ENCODE measurements around the gene ATF7.
A peak's percentile ranks its signal among the peaks of the same experiment; 100 is the strongest.

Gene ATF7

DNA sequence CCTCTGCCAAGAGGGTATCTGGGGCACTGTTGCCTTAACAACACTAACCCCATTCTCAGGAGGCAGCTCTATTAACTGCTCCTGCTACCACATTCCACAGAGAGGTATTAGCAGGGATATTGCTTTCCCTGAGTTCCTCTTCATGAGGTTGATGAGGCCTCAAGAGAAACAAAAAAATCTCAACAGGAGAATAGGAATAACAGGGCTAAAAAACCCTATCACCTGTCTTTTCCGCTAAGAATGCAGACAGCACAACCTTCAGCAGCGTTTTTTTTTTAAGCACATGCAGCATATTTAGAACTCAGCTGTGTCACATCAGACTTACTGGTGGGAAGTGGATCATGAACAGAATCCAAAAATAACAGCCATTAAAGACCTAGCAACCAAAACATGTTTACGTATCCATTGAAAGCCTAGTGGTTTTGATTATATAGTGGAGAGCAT is 29.2 kb downstream of the ATF7 start:
- peak; percentile 47 for DNase-seq (ENCODE audit: low read depth, low spot score)

- no peak for DNase-seq (ENCODE audit: low read depth, low spot score)
These were observed 31.1 kb downstream of the ATF7 start for GRCh38 chr12:53594897-53595615.

- no peak for DNase-seq (ENCODE audit: low read depth, low spot score)
These were observed 32.5 kb downstream of the ATF7 start for GRCh38 chr12:53593707-53594106.

- no peak for DNase-seq (ENCODE audit: low read depth, low spot score)
These were observed 33.2 kb downstream of the ATF7 start for GRCh38 chr12:53593031-53593430.

- no peak for DNase-seq (ENCODE audit: low read depth, low spot score)
These were observed 33.8 kb downstream of the ATF7 start for GRCh38 chr12:53592426-53592825.

- DNase-seq (ENCODE audit: low read depth, low spot score): no peak
These were observed 34.6 kb downstream of the ATF7 start for GRCh38 chr12:53591301-53592206.

- DNase-seq (ENCODE audit: low read depth, low spot score): no peak
These were observed 35.5 kb downstream of the ATF7 start for GRCh38 chr12:53590652-53591051.

DNA sequence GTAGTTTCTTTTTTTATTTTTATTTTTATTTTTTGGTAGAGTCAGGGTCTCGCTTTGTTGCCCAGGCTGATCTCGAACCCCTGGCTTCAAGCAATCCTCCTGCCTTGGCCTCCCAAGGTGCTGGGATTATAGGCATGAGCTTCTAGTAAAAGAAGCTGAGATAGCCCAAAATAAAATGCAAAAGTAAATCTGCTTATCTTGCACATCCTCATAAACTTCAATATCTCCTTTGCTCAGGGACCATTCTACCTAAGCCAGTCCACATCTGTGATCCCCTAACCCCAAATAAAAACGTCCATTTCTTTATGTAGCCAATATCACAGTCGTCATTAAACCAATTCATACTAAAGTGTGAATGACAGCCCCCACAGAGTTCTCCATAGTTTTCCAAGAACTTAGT is 36.3 kb downstream of the ATF7 start:
- no peak for DNase-seq (ENCODE audit: low read depth, low spot score)

GRCh38 chr12:53589423-53589822 is 36.8 kb downstream of the ATF7 start:
- DNase-seq (ENCODE audit: low read depth, low spot score): no peak

DNA sequence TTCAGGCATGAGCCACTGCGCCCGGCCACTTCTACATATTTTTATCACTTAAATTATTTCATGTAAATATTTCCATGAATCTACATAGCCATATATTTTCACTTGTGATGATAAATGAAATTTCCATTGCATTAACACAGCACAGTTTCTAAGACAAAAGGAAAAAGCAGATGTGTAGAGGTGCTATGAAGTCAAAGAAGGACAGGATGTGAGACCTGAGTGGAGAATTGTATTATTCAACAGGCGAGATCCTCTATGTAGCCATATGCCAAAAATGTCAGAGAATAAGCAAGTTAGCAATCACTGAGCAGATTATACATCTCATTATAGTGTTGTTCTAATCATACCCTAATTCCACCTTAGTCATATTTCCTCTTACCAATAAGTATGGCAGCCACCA is 38.1 kb downstream of the ATF7 start:
- no peak for DNase-seq (ENCODE audit: low read depth, low spot score)

- no peak for DNase-seq (ENCODE audit: low read depth, low spot score)
These were observed 39.4 kb downstream of the ATF7 start for GRCh38 chr12:53586745-53587144.

DNA sequence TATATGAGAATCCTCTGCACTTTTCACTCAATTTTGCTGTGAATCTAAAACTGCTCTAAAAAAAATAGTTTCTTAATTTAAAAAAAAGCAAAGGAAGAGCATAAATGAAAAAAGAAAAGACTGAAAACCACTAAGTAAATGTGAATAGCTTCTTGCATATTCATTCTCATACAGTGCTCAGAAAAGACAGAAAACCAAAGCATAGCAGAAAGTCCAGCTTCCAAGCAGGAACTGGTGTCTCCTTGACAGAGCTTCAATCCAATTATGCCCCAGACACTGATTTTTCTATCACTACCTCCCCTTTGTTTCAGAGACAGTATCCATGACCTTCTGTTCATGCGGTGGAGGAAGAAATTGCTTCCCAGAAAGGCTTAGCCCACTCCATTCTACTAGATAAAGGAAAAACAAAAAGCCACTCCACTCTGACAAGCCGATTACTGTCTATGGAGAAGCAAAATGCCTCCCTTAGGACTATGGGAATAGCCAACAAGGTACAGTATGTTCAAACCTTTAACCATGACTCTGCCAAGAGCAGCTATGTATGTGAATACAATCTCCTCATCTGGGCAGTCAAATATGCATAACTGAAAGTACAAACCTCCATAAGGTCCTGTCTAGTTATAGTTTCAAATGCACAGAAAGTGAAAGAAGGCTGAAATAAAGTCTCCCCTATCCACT is 40.6 kb downstream of the ATF7 start:
- DNase-seq (ENCODE audit: low read depth, low spot score): no peak

DNA sequence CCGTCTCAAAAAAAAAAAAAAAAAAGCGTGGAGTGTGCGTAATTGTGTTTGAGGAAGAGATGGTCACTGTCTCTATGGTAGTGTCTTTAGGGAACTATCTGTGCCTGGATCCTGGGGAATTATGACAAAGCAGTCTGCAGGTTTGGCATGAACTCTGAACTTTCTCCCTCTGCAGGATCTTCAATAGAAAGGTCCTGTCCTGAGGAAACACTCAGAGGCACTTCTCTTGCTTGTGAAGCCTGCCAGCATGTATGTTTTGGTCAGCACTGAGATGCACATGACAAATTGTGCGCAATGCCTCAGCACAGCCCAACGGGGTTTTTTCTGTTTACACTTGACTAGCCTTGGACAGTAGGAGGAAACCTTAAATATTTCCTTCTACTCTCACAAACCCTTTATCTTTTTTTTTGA is 46.6 kb downstream of the ATF7 start:
- DNase-seq (ENCODE audit: low read depth, low spot score): no peak

- DNase-seq (ENCODE audit: low read depth, low spot score): no peak
These were observed 47.4 kb downstream of the ATF7 start for GRCh38 chr12:53578783-53579182.

DNA sequence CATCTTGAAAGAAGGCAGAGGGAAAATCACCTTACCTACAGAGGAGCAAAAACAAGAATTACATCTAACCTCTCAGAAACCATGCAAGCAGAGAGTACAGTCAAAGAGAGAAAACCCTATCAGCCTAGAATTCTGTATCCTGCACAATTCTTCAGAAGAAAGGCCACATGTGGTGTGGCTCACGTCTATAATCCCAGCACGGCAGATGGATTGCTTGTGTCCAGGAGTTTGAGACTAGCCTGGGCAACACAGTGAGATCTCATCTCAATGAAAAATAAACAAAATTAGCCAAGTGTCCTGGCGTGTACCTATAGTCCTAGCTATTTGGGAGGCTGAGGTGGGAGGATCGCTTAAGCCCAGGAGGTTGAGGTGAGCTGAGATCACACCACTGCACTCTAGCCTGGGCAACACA is 48.2 kb downstream of the ATF7 start:
- DNase-seq (ENCODE audit: low read depth, low spot score): no peak

GRCh38 chr12:53575502-53576249 is 50.5 kb downstream of the ATF7 start:
- DNase-seq (ENCODE audit: low read depth, low spot score): no peak

DNA sequence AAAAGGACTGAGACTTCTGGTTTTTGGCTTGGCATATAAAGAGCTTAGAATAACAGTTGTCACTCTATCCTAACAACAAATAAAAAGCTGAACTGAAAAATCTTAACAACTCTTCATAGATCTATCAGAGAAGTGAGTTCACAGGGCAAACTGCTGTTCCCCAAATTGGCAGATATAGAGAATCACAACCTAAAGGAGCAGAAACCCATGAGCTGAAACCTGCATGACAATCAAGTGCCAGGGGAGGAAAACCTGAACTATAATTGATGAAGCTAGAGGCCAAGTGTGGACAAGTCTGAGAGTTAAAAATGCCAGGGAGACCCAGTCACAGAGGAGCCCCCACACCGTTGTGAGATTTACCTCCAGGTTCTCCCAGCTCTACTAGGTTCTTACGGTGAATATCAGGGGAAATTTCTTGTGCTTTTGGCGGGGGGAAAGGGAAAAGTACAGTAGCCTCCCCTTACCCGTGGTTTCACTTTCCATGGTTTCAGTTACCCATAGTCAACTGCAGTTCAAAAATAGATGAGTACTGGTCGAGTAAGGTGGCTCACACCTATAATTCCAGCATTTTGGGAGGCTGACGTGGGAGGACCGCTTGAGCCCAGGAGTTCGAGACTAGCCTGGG is 53.9 kb downstream of the ATF7 start:
- no peak for DNase-seq (ENCODE audit: low read depth, low spot score)

DNA sequence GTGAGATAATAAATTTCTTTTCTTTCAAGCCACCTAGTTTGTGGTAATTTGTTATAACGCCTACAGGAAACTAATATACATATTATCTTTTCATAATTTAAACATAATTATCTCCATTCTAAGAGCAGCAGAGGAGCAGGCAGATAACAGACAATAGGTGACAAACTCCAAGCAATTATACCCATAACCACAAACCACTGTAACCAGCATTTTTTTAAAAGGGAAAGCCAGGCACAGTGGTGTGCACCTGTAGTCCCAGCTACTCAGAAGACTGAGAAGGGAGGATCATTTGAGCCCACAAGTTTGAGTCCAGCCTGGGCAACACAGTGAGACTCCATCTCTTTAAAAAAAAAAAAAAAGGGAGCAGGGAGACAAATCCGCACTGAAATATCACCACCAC is 54.9 kb downstream of the ATF7 start:
- no peak for DNase-seq (ENCODE audit: low read depth, low spot score)

- peak; percentile 32 for DNase-seq (ENCODE audit: low read depth, low spot score)
These were observed 57.2 kb downstream of the ATF7 start for GRCh38 chr12:53568809-53569557.

Measured in smooth muscle cell of the brain vasculature (primary cell).